Common myeloid progenitor, CD34-positive (primary cell): ENCODE measurements around the gene DRG2.

ENCODE experiments used
- CTCF ChIA-PET: fragments of 350-600 bp; sonication (Branson Sonifier 250); formaldehyde crosslinking; loops from one replicate; lab custom pipeline; 2021; ENCODE audit warnings: antibody characterized with exemption; lab: Charles Lee
- POLR2A ChIA-PET: fragments of 350-600 bp; sonication (Branson Sonifier 250); formaldehyde crosslinking; loops from one replicate; lab custom pipeline; 2021; ENCODE audit warnings: antibody characterized with exemption; lab: Charles Lee
- DNase-seq, 3 donors: peaks; one replicate each; pipeline versions ENCODE4 v3.0.0 to v3.0.0-alpha.2; 2013
- H3K27ac ChIP-seq, 2 experiments: 1 replicate in 1 of 2; 2 replicates in 1 of 2; pipeline ENCODE4 v1.7.0; 2013; ENCODE audit warnings: inconsistent platforms in 2 of 2, low read length in 2 of 2, mild to moderate bottlenecking in 2 of 2, low read depth in 1 of 2, moderate library complexity in 1 of 2; ENCODE audit not compliant: severe bottlenecking in 2 of 2, insufficient read depth in 1 of 2, poor library complexity in 1 of 2
- H3K27me3 ChIP-seq, 5 experiments: replicated peaks in 2 of 5; 1 replicate in 3 of 5; 2 replicates in 2 of 5; pipeline versions ENCODE4 v1.6.1 to v1.7.0; 2013; ENCODE audit warnings: low read length in 4 of 5, mild to moderate bottlenecking in 2 of 5, moderate library complexity in 2 of 5, inconsistent platforms in 1 of 5; ENCODE audit not compliant: insufficient read depth in 5 of 5, control insufficient read depth in 4 of 5
- H3K36me3 ChIP-seq, 4 experiments: 1 replicate in 2 of 4; 2 replicates in 2 of 4; pipeline versions ENCODE4 v1.6.1 to v1.7.0; 2013; ENCODE audit warnings: low read length in 3 of 4, control low read depth in 1 of 4, mild to moderate bottlenecking in 1 of 4; ENCODE audit not compliant: control insufficient read depth in 4 of 4, insufficient read depth in 4 of 4
- H3K4me1 ChIP-seq, 4 experiments: 1 replicate in 3 of 4; 2 replicates in 1 of 4; pipeline versions ENCODE4 v1.6.1 to v1.7.1; 2013; ENCODE audit warnings: low read length in 3 of 4, mild to moderate bottlenecking in 3 of 4, control low read depth in 1 of 4, inconsistent platforms in 1 of 4, moderate library complexity in 1 of 4; ENCODE audit not compliant: control insufficient read depth in 4 of 4, insufficient read depth in 4 of 4; ENCODE audit errors: control extremely low read depth in 1 of 4
- H3K4me3 ChIP-seq, 7 experiments: 1 replicate in 4 of 7; 2 replicates in 3 of 7; pipeline versions ENCODE4 v1.5.1 to v1.7.0; 2013; ENCODE audit warnings: mild to moderate bottlenecking in 7 of 7, low read length in 6 of 7, moderate library complexity in 6 of 7, inconsistent platforms in 2 of 7, low read depth in 2 of 7, control low read depth in 1 of 7; ENCODE audit not compliant: insufficient read depth in 4 of 7, control insufficient read depth in 1 of 7; ENCODE audit errors: extremely low read depth in 1 of 7
- H3K9me3 ChIP-seq, 5 experiments: 1 replicate in 4 of 5; 2 replicates in 1 of 5; pipeline versions ENCODE4 v1.6.1 to v1.7.1; 2013; ENCODE audit warnings: low read length in 4 of 5, mild to moderate bottlenecking in 2 of 5, inconsistent platforms in 1 of 5, low read depth in 1 of 5, moderate library complexity in 1 of 5; ENCODE audit not compliant: control insufficient read depth in 4 of 5, insufficient read depth in 2 of 5; ENCODE audit errors: control extremely low read depth in 1 of 5
- WGBS: methylation state at CpG from one replicate; pipeline ENCODE4 v1.1.5; 2013; ENCODE audit not compliant: insufficient coverage; 5-methylcytosine and 5-hydroxymethylcytosine counted together

DRG2 gene

DNA sequence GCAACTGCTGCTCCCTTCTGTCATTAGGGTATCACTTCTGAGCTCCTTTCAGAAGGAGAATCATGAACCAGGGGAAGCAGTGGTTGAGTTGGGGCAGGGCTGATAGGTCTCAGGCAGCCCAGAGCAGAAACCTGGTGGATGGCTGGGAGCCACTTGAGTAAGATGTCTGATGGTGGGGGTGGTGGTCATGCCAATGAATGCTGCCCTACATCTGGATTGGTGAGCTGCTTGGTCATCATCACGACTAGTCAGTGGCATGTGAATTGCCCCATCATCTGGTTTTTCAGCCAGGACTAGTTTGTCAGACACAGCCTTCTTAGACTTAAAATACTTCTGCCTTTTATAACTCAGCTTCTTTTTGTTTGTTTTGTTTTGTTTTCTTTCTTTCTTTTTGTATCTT is 46.0 kb upstream of the DRG2 start:
- no peak overlapping the region for H3K4me3 ChIP-seq
- H3K27ac ChIP-seq: no peak overlapping the region
- WGBS: 63% methylated on average over 1 of the region's 1 CpG
- no peaks in the 10 kb centered on the region for H3K9me3 ChIP-seq
- peaks cover 9 to 42% (median 31%) of the 10 kb centered on the region in 4 experiments for H3K4me1 ChIP-seq
- POLR2A ChIA-PET: interaction anchor here (0.6 kb wide), 1 partner anchor 272 kb away, joined by 3 read pairs; no protein-coding TSS in a partner anchor
- DNase-seq: peak in 1 of 3 donors; percentile 13
- CTCF ChIA-PET: interaction anchor here (0.5 to 1.2 kb wide), 3 partner anchors 10 to 1994 kb away, joined by 3 to 4 read pairs (median 3); no protein-coding TSS in a partner anchor
- no peaks in the 10 kb centered on the region for H3K27me3 ChIP-seq
- H3K36me3 ChIP-seq: peaks cover 2 to 14% (median 7%) of the 10 kb centered on the region in 4 experiments

GRCh38 chr17:18042983-18043382 is 44.8 kb upstream of the DRG2 start:
- 93% methylated on average over 8 of the region's 8 CpGs for WGBS
- peak in 1 of 3 donors; percentile 14 for DNase-seq
- Histone ChIP-seq H3K4me1 (peaks cover 5 to 31% (median 21%) of the 10 kb centered on the region in 4 experiments), H3K36me3 (peaks cover 7 to 22% (median 13%) of the 10 kb centered on the region in 4 experiments), H3K9me3 (no peaks in the 10 kb centered on the region), H3K4me3 (no peak overlapping the region), H3K27me3 (no peaks in the 10 kb centered on the region), H3K27ac (no peak overlapping the region)
- CTCF ChIA-PET: interaction anchor here (1.0 to 1.4 kb wide), 3 partner anchors 9 to 152 kb away, joined by 3 to 5 read pairs (median 4); no protein-coding TSS in a partner anchor
- POLR2A ChIA-PET: no interaction called here

- CTCF ChIA-PET: interaction anchor here (1.0 to 1.4 kb wide), 3 partner anchors 9 to 152 kb away, joined by 3 to 5 read pairs (median 4); no protein-coding TSS in a partner anchor
- DNase-seq: peak; percentile 24 to 39 (median 38)
- no peak overlapping the region for H3K27ac ChIP-seq
- H3K4me3 ChIP-seq: no peak overlapping the region
- POLR2A ChIA-PET: no interaction called here
- WGBS: 88% methylated on average over 1 of the region's 1 CpG
- no peaks in the 10 kb centered on the region for H3K9me3 ChIP-seq
- H3K4me1 ChIP-seq: peaks cover 0 to 26% (median 17%) of the 10 kb centered on the region in 4 experiments
- H3K36me3 ChIP-seq: peaks cover 7 to 22% (median 15%) of the 10 kb centered on the region in 4 experiments
- no peaks in the 10 kb centered on the region for H3K27me3 ChIP-seq
These were observed 44.3 kb upstream of the DRG2 start for GRCh38 chr17:18043491-18043890.

DNA sequence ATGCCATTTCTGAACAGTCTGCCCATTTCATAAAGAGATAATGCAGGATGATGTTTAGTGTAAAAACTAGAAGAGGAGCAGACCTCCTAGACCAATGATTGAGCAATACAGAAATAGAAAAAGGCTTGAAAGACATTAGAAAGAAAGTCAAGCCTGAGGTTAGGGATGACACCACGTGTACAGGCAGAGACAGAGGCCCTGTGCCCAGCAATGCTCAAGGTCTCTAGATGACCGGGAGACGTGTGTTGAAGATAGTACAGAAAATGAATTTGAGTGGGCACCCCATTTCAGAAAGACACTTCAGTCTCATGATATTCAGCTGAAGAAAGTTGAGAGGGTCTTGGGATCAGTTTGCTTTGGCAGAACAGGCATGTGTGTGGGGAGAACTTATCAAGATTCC is 43.1 kb upstream of the DRG2 start:
- Histone ChIP-seq H3K4me3 (no peak overlapping the region), H3K36me3 (peaks cover 8 to 22% (median 16%) of the 10 kb centered on the region in 4 experiments), H3K27me3 (no peaks in the 10 kb centered on the region), H3K27ac (no peak overlapping the region), H3K9me3 (no peaks in the 10 kb centered on the region), H3K4me1 (peaks cover 0 to 23% (median 16%) of the 10 kb centered on the region in 4 experiments)
- POLR2A ChIA-PET: no interaction called here
- DNase-seq: no peak
- CTCF ChIA-PET: no interaction called here
- 100% methylated on average over 2 of the region's 3 CpGs for WGBS

GRCh38 chr17:18045691-18046350 is 41.9 kb upstream of the DRG2 start:
- H3K36me3 ChIP-seq: peaks cover 12 to 25% (median 21%) of the 10 kb centered on the region in 4 experiments
- no peaks in the 10 kb centered on the region for H3K9me3 ChIP-seq
- CTCF ChIA-PET: no interaction called here
- no peaks in the 10 kb centered on the region for H3K27me3 ChIP-seq
- 89% methylated on average over 2 of the region's 3 CpGs for WGBS
- no peak overlapping the region for H3K4me3 ChIP-seq
- DNase-seq: no peak
- H3K27ac ChIP-seq: no peak overlapping the region
- POLR2A ChIA-PET: no interaction called here
- peaks cover 0 to 14% (median 6%) of the 10 kb centered on the region in 4 experiments for H3K4me1 ChIP-seq

DNA sequence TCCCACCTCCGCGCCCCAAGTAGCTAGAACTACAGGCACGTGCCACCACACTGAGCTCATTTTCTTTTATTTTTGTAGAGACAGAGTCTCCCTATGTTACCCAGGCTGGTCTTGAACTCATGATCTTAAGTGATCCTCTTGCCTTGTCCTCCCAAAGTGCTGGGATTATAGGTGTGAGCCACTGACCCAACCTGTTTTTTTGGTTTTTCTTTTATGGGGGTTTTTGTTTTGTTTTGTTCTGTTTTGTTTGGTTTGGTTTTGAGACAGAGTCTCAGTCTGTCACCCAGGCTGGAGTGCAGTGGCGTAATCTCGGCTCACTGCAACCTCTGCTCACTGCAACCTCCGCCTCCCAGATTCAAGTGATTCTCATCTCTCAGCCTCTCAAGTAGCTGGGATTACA is 32.2 kb upstream of the DRG2 start:
- peaks cover 31 to 43% (median 40%) of the 10 kb centered on the region in 4 experiments for H3K36me3 ChIP-seq
- ChIA-PET CTCF (interaction anchor here (0.6 kb wide), 1 partner anchor 114 kb away, joined by 3 read pairs; no protein-coding TSS in a partner anchor), POLR2A (no interaction called here)
- H3K9me3 ChIP-seq: no peaks in the 10 kb centered on the region
- no peak overlapping the region for H3K4me3 ChIP-seq
- no peak overlapping the region for H3K27ac ChIP-seq
- DNase-seq: no peak
- 98% methylated on average over 6 of the region's 6 CpGs for WGBS
- H3K27me3 ChIP-seq: no peaks in the 10 kb centered on the region
- H3K4me1 ChIP-seq: peaks cover 0 to 11% (median 5%) of the 10 kb centered on the region in 4 experiments

GRCh38 chr17:18056214-18056613 is 31.5 kb upstream of the DRG2 start:
- POLR2A ChIA-PET: no interaction called here
- DNase-seq: no peak
- Histone ChIP-seq H3K27me3 (no peaks in the 10 kb centered on the region), H3K36me3 (peaks cover 31 to 47% (median 42%) of the 10 kb centered on the region in 4 experiments), H3K27ac (no peak overlapping the region), H3K9me3 (no peaks in the 10 kb centered on the region), H3K4me1 (peaks cover 0 to 11% (median 5%) of the 10 kb centered on the region in 4 experiments), H3K4me3 (no peak overlapping the region)
- CTCF ChIA-PET: interaction anchor here (0.6 to 1.6 kb wide), 2 partner anchors 13 to 114 kb away, joined by 3 read pairs; no protein-coding TSS in a partner anchor
- 73% methylated on average over 3 of the region's 3 CpGs for WGBS
